GM21367 (cell line): ENCODE data around the gene TNC.
"Not testable (repeated sequence)": the region's sequence is repeated elsewhere in the genome, so short reads cannot be mapped to it uniquely, and the experiment has no call there.

Experiments
- ATAC-seq: cut with Tn5 transposase; IDR thresholded peaks from one replicate; pipeline ENCODE4 v1.9.1; 2021; ENCODE audit not compliant: unreplicated experiment

The TNC gene

GRCh38 chr9:115135821-115136778 lies 18.1 kb upstream of the TNC start:
- ATAC-seq = no peak

GRCh38 chr9:115134941-115135340 lies 17.0 kb upstream of the TNC start:
- ATAC-seq = no peak

GRCh38 chr9:115133649-115134048 lies 15.7 kb upstream of the TNC start:
- no peak for ATAC-seq

GRCh38 chr9:115132648-115133047 lies 14.7 kb upstream of the TNC start:
- ATAC-seq = no peak

- ATAC-seq = no peak
Measured at GRCh38 chr9:115130176-115130575, 12.2 kb upstream of the TNC start.

- ATAC-seq = not testable (repeated sequence)
Measured at GRCh38 chr9:115128726-115129125, 10.8 kb upstream of the TNC start.

- ATAC-seq = no peak
Measured at GRCh38 chr9:115127191-115127817, 9.3 kb upstream of the TNC start.

- no peak for ATAC-seq
Measured at GRCh38 chr9:115126404-115126803, 8.4 kb upstream of the TNC start.

GRCh38 chr9:115122937-115123336 lies 5.0 kb upstream of the TNC start:
- no peak for ATAC-seq

GRCh38 chr9:115121181-115121580 lies 3.2 kb upstream of the TNC start:
- no peak for ATAC-seq

GRCh38 chr9:115118879-115119218 lies 892 bp upstream of the TNC start:
- no peak for ATAC-seq

- no peak for ATAC-seq
Measured at GRCh38 chr9:115116421-115117284, 1.3 kb downstream of the TNC start.

- ATAC-seq = no peak
Measured at GRCh38 chr9:115115924-115116323, 2.0 kb downstream of the TNC start.

GRCh38 chr9:115115117-115115880 lies 2.7 kb downstream of the TNC start:
- ATAC-seq = no peak

GRCh38 chr9:115114546-115114945 lies 3.4 kb downstream of the TNC start:
- no peak for ATAC-seq

- no peak for ATAC-seq
Measured at GRCh38 chr9:115114084-115114483, 3.9 kb downstream of the TNC start.

GRCh38 chr9:115111874-115112273 lies 6.1 kb downstream of the TNC start:
- ATAC-seq = no peak

GRCh38 chr9:115109486-115109885 lies 8.5 kb downstream of the TNC start:
- no peak for ATAC-seq

- ATAC-seq = no peak
Measured at GRCh38 chr9:115107701-115108100, 10.3 kb downstream of the TNC start.

GRCh38 chr9:115106642-115107041 lies 11.3 kb downstream of the TNC start:
- no peak for ATAC-seq

- ATAC-seq = no peak
Measured at GRCh38 chr9:115106001-115106400, 12.0 kb downstream of the TNC start.
